Activated effector memory CD4-positive, alpha-beta T cell treated with anti-CD3 and anti-CD28 coated beads, Interleukin-2, amount 50 U/mL, for 16 hours (primary cell): Measurements from ENCODE around the gene DCTPP1.
A peak's percentile ranks its signal among the peaks of the same experiment; 100 is the strongest.

Experiments used
- DNase-seq: peaks from one replicate; pipeline ENCODE4 v3.0.0-alpha.2; 2020

The DCTPP1 gene

DNA sequence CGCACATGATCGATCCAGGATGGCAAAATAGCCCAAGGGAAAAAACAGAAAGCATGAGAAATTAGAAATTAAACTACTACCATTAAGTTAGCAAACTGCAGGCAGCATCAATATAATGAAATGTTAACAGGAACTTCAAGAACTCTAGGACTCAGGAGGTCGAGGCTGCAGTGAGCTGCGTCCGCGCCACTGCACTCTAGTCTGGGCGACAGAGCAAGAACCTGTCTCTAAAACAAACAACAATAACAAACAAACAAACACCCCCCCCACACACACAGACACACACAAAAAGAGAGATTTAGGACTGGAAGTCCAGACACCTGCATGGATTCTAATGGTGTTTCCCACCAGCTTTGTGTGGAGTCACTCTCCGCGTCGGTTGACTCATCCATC lies 16.4 kb upstream of the DCTPP1 start:
- no peak for DNase-seq

DNA sequence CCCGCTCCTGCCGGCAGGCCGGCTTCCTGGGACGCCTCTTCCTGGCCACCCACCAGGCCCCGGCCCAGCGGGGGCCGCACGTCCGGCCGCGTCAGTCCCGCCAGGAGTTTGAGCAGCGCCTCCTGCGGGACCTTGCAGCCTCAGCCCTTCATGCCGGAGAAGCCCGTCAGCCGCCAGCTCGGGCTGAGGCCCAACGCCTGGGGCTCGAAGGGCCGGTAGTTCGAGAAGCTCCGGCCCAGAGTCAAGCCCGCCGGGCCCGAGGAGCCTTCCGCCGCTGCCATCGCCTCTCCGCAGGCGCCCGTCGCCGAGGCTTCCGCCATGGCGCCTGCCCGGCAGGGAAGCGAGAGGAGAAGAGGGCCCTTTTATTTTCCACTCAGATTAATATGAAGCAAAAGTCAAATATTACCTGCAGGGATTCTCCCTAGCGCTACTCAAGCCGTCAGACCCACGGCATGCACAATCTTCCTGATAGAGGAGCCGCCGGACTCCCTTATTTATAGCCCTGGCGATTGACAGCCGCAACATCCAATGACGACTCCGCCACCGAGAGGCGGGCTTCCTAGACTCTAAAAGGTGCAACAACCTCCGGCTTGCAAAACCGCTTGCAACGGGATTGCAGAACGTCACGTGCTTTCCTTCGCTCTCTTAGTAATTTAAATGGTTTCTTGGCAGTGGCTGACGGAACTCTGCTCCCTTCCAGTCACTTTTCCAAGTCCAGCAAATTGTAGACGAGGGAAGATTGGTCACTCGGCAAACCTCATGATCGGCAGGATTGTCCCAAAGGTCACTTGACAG lies 15.8 kb upstream of the DCTPP1 start, which contains the start of gene SEPHS2:
TSS of gene SEPHS2 (minus strand) at position 467 of the 795 bp plus-strand sequence. CDS start at position 320, 147 bp downstream.
- DNase-seq, result peak; percentile 97

DNA sequence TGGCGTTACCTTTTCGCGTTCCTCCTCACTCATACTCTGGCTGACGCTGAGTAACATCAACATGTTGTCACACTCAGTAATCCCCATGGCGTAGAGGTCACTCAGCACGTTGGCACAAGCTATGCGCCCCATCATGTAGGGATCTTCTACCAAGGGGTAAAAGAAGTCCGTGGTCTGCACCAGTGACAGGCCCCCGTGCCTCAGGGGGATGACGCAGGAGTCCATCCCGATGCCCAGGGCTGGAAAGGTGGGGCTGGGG lies 15.2 kb upstream of the DCTPP1 start:
- DNase-seq, result no peak

DNA sequence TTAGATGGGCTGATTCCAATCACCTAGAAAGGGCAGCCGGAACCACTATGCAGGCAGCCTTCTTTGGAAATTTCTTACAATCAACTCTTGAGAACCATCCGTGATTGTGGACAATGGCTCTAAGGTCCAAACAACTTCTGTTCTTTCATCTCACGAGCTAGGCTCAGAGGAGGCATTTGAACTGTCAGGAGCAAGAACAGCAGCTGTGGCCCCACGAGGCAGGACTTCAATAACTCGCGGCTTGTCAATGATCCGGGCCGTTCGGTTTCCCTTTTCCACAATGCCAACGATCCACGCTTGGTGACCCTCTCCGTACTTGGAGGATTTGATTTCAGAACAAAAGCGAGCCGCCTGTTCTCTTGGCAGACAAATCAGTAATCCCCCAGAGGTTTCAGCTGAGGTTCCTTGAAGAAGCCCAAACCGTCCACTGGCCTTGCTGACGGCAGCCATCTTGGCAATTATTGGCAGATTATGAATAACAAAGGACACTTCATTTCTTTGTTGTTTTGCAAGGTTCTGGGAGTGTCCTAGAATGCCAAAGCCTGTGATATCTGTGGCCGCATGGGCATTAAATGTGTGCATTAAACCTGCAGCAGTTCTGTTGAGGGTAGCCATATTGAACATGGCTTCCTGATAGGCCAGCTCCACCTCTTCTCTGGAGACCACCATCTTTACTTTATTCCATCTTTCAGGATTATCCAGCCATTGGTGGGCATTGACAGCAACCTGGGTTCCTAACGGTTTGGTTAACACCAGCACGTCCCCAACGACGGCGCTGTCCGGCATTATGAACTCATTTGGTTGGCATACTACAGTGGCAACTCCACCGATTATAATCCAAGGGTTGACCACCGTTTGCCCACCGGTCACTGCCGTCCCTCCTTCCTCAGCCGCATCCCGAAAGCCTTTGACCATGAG lies 14.7 kb upstream of the DCTPP1 start:
- no peak for DNase-seq

DNA sequence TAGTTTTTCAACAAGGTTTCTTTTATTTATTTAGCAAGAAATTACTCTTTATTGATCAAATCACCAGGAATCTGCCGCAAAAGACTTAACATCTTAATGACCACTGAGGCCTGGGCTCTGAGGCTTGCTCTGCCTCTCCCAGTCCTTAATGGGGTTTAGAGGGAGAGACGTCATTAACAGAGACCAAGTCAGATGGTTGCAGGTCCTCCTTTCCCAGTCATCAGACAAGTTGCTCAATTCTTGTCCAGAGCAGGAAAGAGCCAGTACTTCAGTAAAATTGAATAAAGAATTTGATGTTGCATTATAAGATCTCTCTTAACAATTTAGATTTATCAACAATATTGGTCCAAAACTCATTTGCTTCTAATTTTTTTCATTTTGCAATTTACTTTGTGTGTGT lies 13.8 kb upstream of the DCTPP1 start:
- no peak for DNase-seq

DNA sequence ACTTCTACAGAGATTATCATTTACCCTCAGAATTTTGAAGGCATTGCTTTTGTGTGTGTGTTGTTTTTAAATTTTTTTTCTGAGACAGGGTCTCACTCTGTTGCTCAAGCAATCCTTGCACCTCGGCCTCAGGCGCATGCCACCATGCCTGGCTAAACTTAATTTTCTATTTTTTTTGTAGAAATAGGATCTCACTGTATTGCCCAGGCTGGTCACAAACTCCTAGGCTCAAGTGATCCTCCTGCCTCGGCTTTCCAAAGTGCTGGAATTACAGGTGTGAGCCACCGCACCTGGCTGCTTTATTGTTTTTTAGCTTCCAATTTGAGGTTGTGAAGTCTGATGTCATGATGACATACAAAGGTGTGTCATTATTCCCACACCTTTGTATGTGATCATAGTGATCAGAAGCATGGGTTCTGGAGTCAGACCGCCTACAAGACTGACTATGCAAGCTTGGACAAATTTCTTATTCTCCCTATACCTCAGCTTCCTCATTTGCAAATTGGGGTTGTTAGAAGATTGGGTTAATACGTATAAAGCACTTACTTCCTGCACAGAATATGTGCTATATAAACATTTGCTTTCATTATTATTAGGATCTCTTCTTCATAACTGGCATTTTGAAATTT lies 10.0 kb upstream of the DCTPP1 start:
- no peak for DNase-seq

DNA sequence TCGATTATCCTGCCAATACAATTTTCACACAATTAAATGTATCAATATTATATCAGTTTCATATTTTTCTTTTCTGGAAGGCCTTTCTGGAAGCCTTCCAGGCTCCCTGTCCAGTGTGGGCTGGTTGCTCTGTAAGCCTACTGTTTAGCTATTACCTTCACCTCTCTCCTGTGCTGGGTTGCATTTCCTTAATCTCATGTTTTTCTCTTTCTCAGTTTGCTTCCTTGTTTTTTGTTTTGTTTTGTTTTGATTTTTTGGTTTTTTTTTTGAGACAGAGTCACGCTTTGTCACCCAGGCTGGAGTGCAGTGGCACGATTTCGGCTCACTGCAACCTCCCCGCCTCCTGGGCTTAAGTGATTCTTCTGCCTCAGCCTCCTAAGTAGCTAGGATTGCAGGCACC lies 9.0 kb upstream of the DCTPP1 start:
- no peak for DNase-seq

DNA sequence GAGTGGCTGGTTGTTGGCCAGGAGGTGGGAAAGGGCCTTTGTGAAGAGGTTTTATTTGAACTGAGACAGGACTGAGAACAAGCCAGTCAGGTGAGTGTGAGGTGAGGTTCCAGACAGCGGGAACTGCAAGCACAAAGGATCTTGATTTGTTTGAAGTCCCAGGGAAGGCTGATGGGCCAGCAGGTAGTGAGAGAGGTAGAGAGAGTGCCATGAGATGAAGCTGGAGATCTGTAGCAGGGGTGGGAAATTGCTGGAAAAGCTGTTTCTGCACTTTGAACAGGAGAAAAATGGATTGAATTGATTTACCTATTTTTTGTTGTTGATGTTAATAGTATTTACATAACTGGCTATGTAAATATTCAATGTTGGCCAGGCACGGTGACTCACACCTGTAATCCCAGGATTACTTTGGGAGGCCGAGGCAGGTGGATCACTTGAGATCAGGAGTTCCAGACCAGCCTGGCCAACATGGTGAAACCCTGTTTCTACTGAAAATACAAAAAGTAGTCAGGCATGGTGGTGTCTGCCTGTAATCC lies 7.7 kb upstream of the DCTPP1 start:
- DNase-seq, result no peak

DNA sequence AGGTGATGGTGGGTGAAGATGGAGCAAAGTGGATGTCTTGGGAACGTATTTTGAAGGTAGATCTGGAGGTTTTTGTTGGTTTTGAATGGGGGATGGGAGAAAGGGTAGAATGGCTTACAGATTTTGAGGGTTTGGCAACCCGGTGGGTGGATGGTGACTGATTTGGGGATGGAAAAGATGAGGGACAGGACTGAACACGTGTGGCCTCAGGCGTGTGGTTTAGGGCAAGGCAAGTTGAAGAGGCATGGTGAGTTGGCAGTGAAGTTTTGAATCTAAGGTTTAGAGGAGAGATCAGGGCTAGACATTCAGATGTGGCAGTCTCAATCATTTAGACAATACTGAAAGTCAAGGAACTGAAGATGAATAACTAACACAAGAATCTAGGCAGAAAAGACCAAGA lies 5.0 kb upstream of the DCTPP1 start:
- peak; percentile 78 for DNase-seq

DNA sequence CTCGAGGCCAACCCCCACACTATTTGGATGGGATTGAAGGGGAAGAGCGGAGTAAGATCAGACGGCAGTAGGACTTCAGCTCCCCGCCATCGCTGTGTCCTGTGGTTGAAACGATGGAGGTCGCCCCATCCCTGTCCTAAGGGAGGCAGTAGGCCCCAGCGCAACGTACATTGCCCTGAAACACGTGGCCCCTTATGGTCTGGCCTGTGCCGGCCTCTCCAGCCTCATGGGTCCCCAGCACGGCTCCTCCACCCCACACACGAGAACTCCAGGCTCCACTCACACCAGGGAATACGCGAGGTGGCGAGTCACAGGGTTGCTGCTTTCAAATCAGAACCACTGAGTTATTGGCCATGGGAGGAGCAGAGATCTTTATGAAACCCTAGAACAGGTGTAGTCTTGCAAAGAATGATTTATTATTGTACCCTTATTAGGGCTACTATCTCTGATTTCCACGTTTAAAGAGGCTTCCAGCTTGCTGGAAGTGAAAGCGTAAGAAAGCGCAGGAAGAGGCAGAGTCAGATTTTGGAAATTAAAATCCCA lies 669 bp upstream of the DCTPP1 start:
- no peak for DNase-seq

DNA sequence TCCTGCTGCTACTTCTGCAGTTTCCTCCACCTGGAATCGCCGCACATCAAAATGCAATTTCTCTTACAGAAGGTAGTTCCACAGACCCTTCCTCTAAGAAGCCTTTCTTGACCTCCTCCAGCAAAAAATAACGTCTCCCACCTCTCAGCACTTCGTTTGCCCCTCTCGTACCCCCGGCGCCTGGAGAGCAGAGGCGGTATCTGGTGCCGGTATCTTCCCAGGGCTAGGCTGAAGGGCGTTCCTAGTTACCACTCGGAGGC lies 482 bp downstream of the DCTPP1 start:
- DNase-seq, result no peak

DNA sequence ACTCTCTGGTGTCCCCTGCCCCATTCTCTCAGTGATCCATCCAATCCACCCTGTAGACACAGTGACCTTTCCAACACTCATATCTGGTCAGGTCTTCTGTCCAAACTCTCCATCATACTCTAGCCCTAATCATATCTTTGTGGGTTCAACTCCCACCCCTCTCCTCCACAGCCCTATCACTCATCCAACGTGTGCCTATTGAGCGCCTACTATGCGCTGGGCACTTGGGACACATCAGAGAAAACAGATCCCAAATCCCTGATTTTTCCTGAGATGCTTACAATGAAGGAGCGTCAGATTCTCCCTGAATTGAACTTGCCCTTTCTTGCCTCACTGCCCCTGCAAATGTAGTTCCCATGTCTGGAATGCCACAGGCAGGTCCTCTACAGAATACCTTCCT lies 1.8 kb downstream of the DCTPP1 start:
- DNase-seq, result no peak

DNA sequence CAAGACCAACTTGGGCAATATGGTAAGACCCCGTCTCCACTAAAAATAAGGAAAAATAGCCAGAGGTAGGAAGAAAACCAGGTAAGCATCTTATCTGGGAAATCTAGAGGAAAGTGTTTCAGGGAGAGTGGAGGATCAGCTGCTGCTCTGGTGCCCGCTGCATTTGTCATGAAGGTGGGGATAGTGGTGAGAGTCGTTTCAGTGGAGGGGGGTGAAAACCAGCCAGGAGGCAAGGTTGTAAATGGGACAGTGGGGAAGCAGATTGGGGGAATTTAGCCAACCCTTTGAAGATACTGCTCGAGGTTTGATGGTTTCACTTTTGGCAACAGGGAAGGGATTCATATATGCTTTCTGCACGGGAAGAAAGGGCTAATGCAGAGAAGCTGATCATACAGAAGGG lies 8.8 kb downstream of the DCTPP1 start:
- no peak for DNase-seq

DNA sequence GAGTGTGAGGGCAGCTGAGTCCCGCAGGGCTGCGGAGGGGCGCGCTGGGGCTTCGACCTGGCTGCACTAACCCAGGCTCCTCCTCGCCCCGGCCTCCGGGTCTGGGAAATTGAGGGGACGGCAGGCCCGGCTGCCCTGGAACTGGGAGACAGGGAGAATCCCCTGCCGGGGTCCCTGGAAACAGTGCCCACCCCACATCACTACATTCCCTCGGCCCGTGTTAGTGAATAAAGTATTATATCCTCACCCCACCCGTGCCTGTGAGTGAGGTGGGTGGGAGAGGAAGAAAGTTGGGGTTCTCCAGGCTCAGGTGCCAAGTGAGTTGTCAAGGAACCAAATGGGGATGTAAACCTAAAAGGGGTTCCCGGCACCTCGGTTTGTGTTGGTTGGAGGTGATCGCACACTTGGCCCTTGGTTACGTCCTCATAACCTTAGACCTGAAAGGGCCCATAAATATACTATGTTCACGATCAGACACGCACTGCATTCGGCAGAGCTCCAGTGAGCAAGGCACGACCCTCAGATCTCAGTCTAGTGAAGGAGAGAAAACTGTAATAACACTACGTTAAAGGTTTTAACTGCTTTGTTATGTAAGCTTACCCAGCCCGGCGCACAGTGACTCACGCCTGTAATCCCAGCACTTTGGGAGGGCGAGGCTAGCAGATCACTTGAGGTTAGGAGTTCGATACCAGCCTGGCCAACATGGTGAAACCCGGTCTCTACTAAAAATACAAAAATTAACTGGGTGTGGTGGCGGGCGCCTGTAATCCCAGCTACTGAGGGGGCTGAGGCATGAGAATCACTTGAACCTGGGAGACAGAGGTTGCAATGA lies 11.3 kb downstream of the DCTPP1 start:
- no peak for DNase-seq

DNA sequence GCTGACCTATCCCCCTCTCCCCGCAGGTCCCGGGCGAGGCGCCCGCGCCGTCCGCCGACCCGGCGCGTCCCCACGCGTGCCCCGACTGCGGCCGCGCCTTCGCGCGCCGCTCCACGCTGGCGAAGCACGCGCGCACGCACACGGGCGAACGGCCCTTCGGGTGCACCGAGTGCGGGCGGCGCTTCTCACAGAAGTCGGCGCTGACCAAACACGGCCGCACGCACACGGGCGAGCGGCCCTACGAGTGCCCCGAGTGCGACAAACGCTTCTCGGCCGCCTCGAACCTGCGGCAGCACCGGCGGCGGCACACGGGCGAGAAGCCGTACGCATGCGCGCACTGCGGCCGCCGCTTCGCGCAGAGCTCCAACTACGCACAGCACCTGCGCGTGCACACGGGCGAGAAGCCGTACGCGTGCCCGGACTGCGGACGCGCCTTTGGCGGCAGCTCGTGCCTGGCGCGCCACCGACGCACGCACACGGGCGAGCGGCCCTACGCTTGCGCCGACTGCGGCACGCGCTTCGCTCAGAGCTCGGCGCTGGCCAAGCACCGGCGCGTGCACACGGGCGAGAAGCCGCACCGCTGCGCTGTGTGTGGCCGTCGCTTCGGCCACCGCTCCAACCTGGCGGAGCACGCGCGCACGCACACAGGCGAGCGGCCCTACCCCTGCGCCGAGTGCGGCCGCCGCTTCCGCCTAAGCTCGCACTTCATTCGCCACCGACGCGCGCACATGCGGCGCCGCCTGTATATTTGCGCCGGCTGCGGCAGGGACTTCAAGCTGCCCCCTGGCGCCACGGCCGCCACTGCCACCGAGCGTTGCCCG lies 12.1 kb downstream of the DCTPP1 start:
- DNase-seq, result peak; percentile 95

DNA sequence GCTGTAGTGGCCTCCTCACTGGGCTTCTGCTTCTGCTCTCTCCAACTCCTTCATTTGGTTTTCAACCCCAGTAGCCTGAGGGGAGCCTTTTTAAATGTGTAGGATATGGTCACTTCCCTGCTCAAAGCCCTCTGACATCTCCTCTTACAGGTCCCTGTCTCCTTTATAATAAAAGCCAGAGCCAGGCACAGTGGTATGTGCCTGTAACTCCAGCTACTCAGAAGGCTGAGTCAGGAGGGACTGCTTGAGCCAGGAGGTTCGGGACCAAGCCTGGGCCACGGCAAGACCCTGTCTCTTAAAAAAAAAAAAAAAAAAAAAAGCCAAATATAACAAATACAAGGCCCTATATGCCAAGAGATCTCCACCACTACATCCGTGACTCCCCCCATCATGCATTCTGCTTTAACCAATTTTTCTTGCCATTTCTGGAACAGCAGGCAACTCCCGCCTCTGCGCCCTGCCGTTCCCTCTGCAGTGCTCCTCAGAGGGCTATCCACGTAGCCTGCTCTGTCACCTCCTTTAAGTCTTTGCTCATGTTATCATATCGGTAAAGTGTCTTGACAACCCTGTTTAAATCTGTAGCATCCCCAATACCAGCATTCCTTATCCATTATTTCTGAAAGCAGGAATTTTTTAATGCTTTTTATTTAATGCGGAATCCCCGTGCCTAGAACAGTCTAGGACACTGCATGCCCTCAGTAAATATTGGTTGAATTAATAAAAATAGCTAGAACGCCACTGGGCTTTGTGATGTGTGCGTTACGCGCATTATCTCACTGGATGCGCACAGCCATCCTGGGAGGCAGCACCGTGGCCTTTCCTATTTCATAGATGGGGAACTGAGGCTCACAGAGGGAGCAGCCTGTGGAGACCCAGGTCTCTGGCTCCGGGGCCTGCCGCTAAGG lies 13.0 kb downstream of the DCTPP1 start:
- DNase-seq, result no peak

DNA sequence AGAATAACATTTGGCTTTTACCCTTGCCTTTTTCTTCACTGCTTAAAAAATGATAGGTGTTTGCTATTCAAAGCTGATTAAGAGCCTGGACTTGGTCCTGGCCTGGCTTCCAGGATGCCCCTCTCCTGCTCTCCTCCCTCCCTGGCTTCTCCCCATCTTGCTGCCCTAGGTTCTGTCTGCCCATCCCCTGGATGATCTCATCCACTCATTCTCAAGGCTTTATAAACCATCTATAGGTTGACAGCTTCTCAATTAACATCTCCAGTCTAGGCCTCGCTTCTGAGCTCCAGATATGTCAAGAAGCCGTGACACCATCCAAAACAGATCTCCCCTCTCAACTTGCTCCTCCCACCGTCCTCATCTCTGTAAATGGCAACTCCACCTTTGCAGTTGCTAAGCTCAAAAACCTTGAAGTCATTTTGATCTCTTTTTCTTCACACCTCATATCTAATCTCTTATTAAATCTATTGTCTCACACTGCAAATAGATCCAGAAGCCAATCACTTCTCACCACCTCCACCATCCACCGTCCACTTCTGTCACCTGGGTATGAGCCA lies 13.7 kb downstream of the DCTPP1 start:
- DNase-seq, result no peak

DNA sequence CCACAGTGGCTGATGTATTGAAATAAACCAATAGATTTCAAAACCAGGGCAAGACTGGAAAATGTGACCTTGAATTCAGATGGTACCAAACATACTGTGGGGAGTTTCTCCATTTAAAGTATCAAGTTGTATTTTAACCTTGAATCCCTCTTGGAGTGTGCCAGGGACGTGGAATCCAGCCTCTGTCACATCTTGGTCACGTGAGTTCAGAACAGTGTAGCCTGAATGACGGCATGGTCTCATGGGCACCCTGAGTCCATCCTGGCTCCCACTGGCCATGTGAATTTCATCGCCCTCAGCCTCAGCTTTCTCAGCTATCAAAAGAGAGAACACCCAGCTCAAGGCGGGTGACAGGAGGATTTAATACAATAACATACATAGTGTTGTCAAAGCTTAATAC lies 15.7 kb downstream of the DCTPP1 start:
- no peak for DNase-seq

DNA sequence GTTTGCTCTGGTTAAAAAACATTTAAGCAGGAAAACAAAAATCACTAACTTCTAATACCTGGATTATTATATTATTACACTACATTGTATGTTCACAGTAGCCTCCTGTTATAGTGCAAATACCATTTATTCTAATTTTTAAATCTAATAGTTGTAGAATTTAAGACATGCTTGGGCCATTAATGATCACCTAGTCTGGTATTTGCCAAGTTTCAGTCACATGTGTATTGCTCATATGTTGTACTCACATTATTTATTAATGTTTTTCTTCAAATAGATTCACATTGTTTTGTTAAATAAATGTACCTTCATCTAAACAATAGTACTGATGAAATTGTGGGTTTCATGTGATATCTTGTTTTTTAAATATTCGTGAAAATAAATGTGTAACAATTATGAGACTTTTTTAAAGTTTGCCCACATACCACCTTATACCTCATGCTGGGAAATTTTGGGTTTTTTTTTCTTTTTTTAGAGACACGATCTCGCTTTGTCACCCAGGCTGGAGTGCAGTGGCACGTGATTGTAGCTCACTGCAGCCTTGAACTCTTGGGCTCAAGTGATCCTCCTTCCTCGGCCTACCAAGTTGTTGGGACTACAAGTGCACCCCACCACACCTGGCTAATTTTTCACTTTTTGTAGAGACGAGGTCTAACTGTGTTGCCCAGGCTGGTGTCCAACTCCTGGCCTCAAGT lies 16.6 kb downstream of the DCTPP1 start:
- no peak for DNase-seq
